Skeletal muscle tissue (tissue), 4 donors: ENCODE measurements around the gene CDK5RAP3. TPM values are rescaled to one million over a fixed set of nuclear protein-coding genes. Genes with fewer than 3 reads are reported as not detected.
"Not testable (repeated sequence)": the region's sequence is repeated elsewhere in the genome, so short reads cannot be mapped to it uniquely, and the experiment has no call there.

Experiments
- H3K27ac ChIP-seq: one replicate; pipeline ENCODE4 v1.7.0; 2013; ENCODE audit warnings: mild to moderate bottlenecking, low read depth, low read length, inconsistent platforms
- H3K27me3 ChIP-seq, 3 donors: one replicate each; pipeline ENCODE4 v1.7.0; 2013; ENCODE audit warnings: low read length in 3 of 3; ENCODE audit not compliant: control insufficient read depth in 3 of 3, insufficient read depth in 3 of 3
- H3K36me3 ChIP-seq, 3 donors: one replicate each; pipeline ENCODE4 v1.7.0; 2013; ENCODE audit warnings: low read length in 3 of 3; ENCODE audit not compliant: control insufficient read depth in 3 of 3, insufficient read depth in 3 of 3
- H3K4me1 ChIP-seq, 3 donors: one replicate each; pipeline ENCODE4 v1.7.0; 2013; ENCODE audit warnings: low read length in 3 of 3, mild to moderate bottlenecking in 3 of 3; ENCODE audit not compliant: control insufficient read depth in 3 of 3, insufficient read depth in 3 of 3
- H3K4me3 ChIP-seq, 3 donors: one replicate each; pipeline ENCODE4 v1.7.0; 2013; ENCODE audit warnings: low read length in 3 of 3
- H3K9ac ChIP-seq, 3 donors: one replicate each; pipeline ENCODE4 v1.7.0; 2013; ENCODE audit warnings: low read length in 3 of 3, mild to moderate bottlenecking in 3 of 3, moderate library complexity in 2 of 3, low read depth in 1 of 3
- H3K9me3 ChIP-seq, 3 donors: one replicate each; pipeline ENCODE4 v1.7.0; 2013; ENCODE audit warnings: low read length in 3 of 3; ENCODE audit not compliant: control insufficient read depth in 3 of 3
- total RNA-seq: library from RNA; depleted of rRNA; stranded (reverse); fragments of >200 nt; gene quantifications from one replicate; pipeline ENCODE4 v1.2.3, GENCODE V29; 2014
- donor health status: Osteomylitis.

Gene CDK5RAP3
- total RNA-seq, 1 donor from 2014 or later, result 59.0 TPM

- peaks cover 0 to 6% (median 0%) of the 10 kb centered on the region in 3 donors for H3K27me3 ChIP-seq
- H3K4me1 ChIP-seq, result no peaks in the 10 kb centered on the region
- H3K27ac ChIP-seq, result no peak overlapping the region
- no peaks in the 10 kb centered on the region for H3K9me3 ChIP-seq
- no peaks in the 10 kb centered on the region for H3K36me3 ChIP-seq
- no peak overlapping the region for H3K4me3 ChIP-seq
- H3K9ac ChIP-seq, result no peak overlapping the region
Measured at GRCh38 chr17:47995241-47995935, 24.5 kb downstream of the CDK5RAP3 start.

DNA sequence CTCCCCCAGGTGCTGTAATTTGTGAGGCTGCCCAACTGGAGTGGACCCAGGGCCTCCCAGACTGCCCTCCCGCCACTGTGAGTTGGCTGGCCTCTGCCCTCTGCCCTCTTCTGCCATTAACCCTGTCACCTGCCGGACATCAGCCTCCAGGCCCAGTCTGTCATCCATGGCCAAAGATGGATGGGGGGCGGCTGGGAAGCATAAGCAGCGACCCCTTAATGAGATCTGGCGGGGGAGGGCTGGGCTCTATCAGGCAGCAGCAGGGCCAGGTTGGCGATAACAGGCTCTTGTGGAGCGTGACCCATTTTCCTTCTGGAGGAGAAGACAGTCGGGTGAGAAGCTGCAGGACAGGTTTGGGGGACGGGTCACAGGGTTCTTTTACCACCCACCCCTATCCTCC is 25.3 kb downstream of the CDK5RAP3 start:
- no peaks in the 10 kb centered on the region for H3K4me1 ChIP-seq
- H3K36me3 ChIP-seq, result no peaks in the 10 kb centered on the region
- H3K9ac ChIP-seq, result no peak overlapping the region
- no peak overlapping the region for H3K27ac ChIP-seq
- H3K4me3 ChIP-seq, result no peak overlapping the region
- H3K9me3 ChIP-seq, result no peaks in the 10 kb centered on the region
- peaks cover 0 to 6% (median 0%) of the 10 kb centered on the region in 3 donors for H3K27me3 ChIP-seq

DNA sequence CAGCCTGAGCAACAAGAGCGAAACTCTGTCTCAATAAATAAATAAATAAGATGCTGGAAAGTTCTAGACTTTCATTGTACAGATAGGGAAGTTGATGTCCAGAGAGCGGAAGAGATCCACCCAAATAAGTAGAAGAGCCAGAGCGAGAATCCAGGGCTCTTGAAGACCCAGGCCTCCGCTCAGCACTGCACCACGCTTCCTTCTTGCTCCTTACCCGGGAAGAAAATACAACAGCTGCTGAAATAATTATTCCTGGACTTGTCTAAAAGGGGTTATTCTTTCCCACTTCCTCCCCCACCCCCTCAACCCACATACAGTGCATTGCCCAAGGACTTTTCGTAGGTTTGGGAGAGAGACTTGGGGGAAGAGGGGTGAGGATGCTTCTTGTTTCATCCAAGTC is 26.7 kb downstream of the CDK5RAP3 start:
- Histone ChIP-seq H3K27me3 (peaks cover 0 to 6% (median 0%) of the 10 kb centered on the region in 3 donors), H3K4me3 (no peak overlapping the region), H3K4me1 (peaks cover 3 to 4% (median 4%) of the 10 kb centered on the region in 3 donors), H3K9me3 (no peaks in the 10 kb centered on the region), H3K36me3 (no peaks in the 10 kb centered on the region), H3K9ac (no peak overlapping the region), H3K27ac (peak overlapping the region; percentile 25)

DNA sequence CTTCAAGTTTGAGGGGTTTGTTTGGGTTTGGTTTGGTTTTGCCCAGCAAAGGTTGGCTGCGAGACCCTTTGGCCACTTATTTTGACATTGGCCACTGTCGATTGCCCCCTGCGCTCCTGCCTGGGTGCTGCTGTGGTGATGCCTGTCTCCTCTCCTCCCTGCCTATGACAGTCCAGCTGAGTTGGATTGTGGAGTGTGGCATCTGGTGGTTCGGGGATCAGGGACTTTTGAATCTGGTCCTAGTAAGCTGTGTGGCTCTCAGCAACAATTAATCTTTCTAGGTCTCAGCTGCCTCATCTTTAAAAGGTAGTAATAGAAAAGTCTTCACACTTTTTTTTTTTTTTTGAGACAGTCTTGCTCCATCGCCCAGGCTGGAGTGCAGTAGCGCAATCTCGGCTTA is 27.1 kb downstream of the CDK5RAP3 start:
- H3K27me3 ChIP-seq, result peaks cover 0 to 6% (median 0%) of the 10 kb centered on the region in 3 donors
- H3K27ac ChIP-seq, result peak overlapping the region; percentile 25

GRCh38 chr17:47999582-47999981 is 28.7 kb downstream of the CDK5RAP3 start:
- Histone ChIP-seq H3K4me3 (no peak overlapping the region), H3K9me3 (no peaks in the 10 kb centered on the region), H3K9ac (no peak overlapping the region), H3K27me3 (peaks cover 0 to 3% (median 0%) of the 10 kb centered on the region in 3 donors), H3K36me3 (no peaks in the 10 kb centered on the region), H3K4me1 (peaks cover 3 to 10% (median 6%) of the 10 kb centered on the region in 3 donors), H3K27ac (no peak overlapping the region)

More for the DNA sequence above, 27.1 kb downstream of the CDK5RAP3 start:
- Histone ChIP-seq H3K4me3 (no peak overlapping the region), H3K4me1 (peaks cover 3 to 9% (median 6%) of the 10 kb centered on the region in 3 donors), H3K9me3 (no peaks in the 10 kb centered on the region), H3K9ac (no peak overlapping the region), H3K36me3 (no peaks in the 10 kb centered on the region)

GRCh38 chr17:48001197-48001596 is 30.3 kb downstream of the CDK5RAP3 start:
- no peaks in the 10 kb centered on the region for H3K9me3 ChIP-seq
- no peaks in the 10 kb centered on the region for H3K36me3 ChIP-seq
- H3K4me3 ChIP-seq, result no peak overlapping the region
- peaks cover 3 to 10% (median 6%) of the 10 kb centered on the region in 3 donors for H3K4me1 ChIP-seq
- H3K9ac ChIP-seq, result no peak overlapping the region
- peaks cover 0 to 5% (median 3%) of the 10 kb centered on the region in 3 donors for H3K27me3 ChIP-seq
- H3K27ac ChIP-seq, result no peak overlapping the region

- H3K9me3 ChIP-seq, H3K36me3 ChIP-seq, H3K4me1 ChIP-seq, H3K9ac ChIP-seq, H3K27me3 ChIP-seq, H3K4me3 ChIP-seq, H3K27ac ChIP-seq: not testable (repeated sequence)
Measured at GRCh38 chr17:48001657-48002056, 30.7 kb downstream of the CDK5RAP3 start.

GRCh38 chr17:48002266-48002915 is 31.5 kb downstream of the CDK5RAP3 start:
- no peak overlapping the region for H3K4me3 ChIP-seq
- no peak overlapping the region for H3K9ac ChIP-seq
- H3K4me1 ChIP-seq, result peaks cover 3 to 10% (median 6%) of the 10 kb centered on the region in 3 donors
- H3K36me3 ChIP-seq, result no peaks in the 10 kb centered on the region
- peak overlapping the region; percentile 50 for H3K27ac ChIP-seq
- peaks cover 0 to 5% (median 3%) of the 10 kb centered on the region in 3 donors for H3K27me3 ChIP-seq
- H3K9me3 ChIP-seq, result no peaks in the 10 kb centered on the region

GRCh38 chr17:48002916-48003416 is 32.1 kb downstream of the CDK5RAP3 start:
- Histone ChIP-seq H3K9ac (no peak overlapping the region), H3K36me3 (no peaks in the 10 kb centered on the region), H3K27me3 (peaks cover 0 to 5% (median 3%) of the 10 kb centered on the region in 3 donors), H3K27ac (peak overlapping the region; percentile 50), H3K4me1 (peaks cover 3 to 10% (median 6%) of the 10 kb centered on the region in 3 donors), H3K4me3 (no peak overlapping the region), H3K9me3 (no peaks in the 10 kb centered on the region)
